Fibroblast of lung (primary cell): ENCODE data around the gene BET1. TPM values are rescaled to one million over a fixed set of nuclear protein-coding genes. Genes with fewer than 3 reads are reported as not detected.

Experiments used
- DNase-seq, 2 donors: peaks; one replicate each; pipeline versions ENCODE4 v3.0.0 to v3.0.0-alpha.2; 2010; ENCODE audit warnings: low read depth in 2 of 2
- H2AFZ ChIP-seq: 2 replicates; pipeline ENCODE4 v1.5.1; 2012; ENCODE audit warnings: low read length, control low read depth, inconsistent platforms
- H3K27ac ChIP-seq: 2 replicates; pipeline ENCODE4 v1.5.1; 2011; ENCODE audit warnings: low read length, control low read depth; ENCODE audit not compliant: insufficient read depth
- H3K27me3 ChIP-seq: 2 replicates; pipeline ENCODE4 v1.5.1; 2011; ENCODE audit warnings: mild to moderate bottlenecking, low read length; ENCODE audit not compliant: control insufficient read depth, insufficient read depth
- H3K36me3 ChIP-seq: 2 replicates; pipeline ENCODE4 v1.5.1; 2011; ENCODE audit warnings: low read length; ENCODE audit not compliant: control insufficient read depth, insufficient read depth
- H3K4me1 ChIP-seq: 2 replicates; pipeline ENCODE4 v1.5.1; 2011; ENCODE audit warnings: low read length; ENCODE audit not compliant: control insufficient read depth, insufficient read depth; ENCODE audit errors: extremely low read depth
- H3K4me2 ChIP-seq: 2 replicates; pipeline ENCODE4 v1.5.1; 2011; ENCODE audit warnings: low read length, control low read depth; ENCODE audit not compliant: insufficient read depth; ENCODE audit errors: extremely low read depth
- H3K4me3 ChIP-seq, 4 experiments: fragments of 200-600 bp in 1 of 4; sonication (generic) in 1 of 4; replicated peaks in 1 of 4; 2 replicates each; pipeline ENCODE4 v1.5.1; 2011 to 2016; ENCODE audit warnings: low read length in 4 of 4, low read depth in 3 of 4, mild to moderate bottlenecking in 3 of 4, control low read depth in 2 of 4, inconsistent platforms in 1 of 4, mixed read lengths in 1 of 4; ENCODE audit not compliant: insufficient read depth in 1 of 4; ENCODE audit errors: control extremely low read depth in 1 of 4
- H3K79me2 ChIP-seq: 2 replicates; pipeline ENCODE4 v1.5.1; 2012; ENCODE audit warnings: mild to moderate bottlenecking, low read length, inconsistent platforms; ENCODE audit not compliant: control insufficient read depth, insufficient read depth
- H3K9ac ChIP-seq: 2 replicates; pipeline ENCODE4 v1.5.1; 2011; ENCODE audit warnings: mild to moderate bottlenecking, low read length, control low read depth; ENCODE audit not compliant: insufficient read depth
- H3K9me3 ChIP-seq: 2 replicates; pipeline ENCODE4 v1.5.1; 2012; ENCODE audit warnings: low read depth, low read length; ENCODE audit not compliant: control insufficient read depth, insufficient read depth
- H4K20me1 ChIP-seq: 2 replicates; pipeline ENCODE4 v1.5.1; 2011; ENCODE audit warnings: low read length; ENCODE audit not compliant: control insufficient read depth, insufficient read depth; ENCODE audit errors: extremely low read depth
- EZH2 ChIP-seq: IDR thresholded peaks from 2 replicates; pipeline ENCODE4 v1.5.1; 2012; ENCODE audit warnings: low read length, control low read depth, mild to moderate bottlenecking; ENCODE audit errors: missing control alignments
- polyA plus RNA-seq, 2 donors: library from polyadenylated mRNA; depleted of rRNA in 1 of 2; stranded (reverse) in 1 of 2; unstranded in 1 of 2; fragments of >200 nt; gene quantifications; 2 replicates each; pipeline ENCODE4 v1.2.1, GENCODE V29; 2011 to 2012; ENCODE audit warnings: missing spikeins in 1 of 2
- total RNA-seq: library from RNA; depleted of rRNA; stranded (reverse); fragments of >200 nt; gene quantifications from 2 replicates; pipeline ENCODE4 v1.2.1, GENCODE V29; 2014
- TF ChIP-seq, protein P1 (sequence below), 2 donors: IDR thresholded peaks in 1 of 2; conservative IDR thresholded peaks in 1 of 2; 1 replicate in 1 of 2; 2 replicates in 1 of 2; pipeline ENCODE4 v1.5.1; 2011 to 2012; ENCODE audit warnings: low read length in 2 of 2, control low read depth in 1 of 2, inconsistent platforms in 1 of 2, low read depth in 1 of 2, mild to moderate bottlenecking in 1 of 2

Gene BET1
- total and polyA plus RNA-seq, 2 donors (not counting 1 experiment from before 2014, with no cell fraction given): 40.3 to 52.5 TPM

DNA sequence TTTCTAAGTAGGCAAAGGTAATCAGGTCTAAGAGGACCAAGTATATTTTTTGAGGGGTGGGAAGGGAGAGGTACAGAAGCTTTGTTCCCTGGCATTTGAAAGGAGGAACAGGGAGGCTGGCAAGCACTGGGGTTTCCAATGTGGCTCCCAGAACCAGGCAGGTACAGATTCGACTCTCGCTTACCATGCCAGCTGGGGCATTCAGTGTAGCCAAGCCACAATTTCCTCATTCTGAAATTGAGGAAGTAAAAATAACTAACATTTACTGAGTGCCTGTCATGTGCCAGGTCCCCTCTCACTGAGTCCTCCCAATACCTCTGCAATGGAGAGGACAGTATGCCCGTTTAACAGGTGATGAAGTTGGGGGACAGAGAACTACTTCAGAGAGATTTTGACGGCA is 45.9 kb upstream of the BET1 start:
- H3K9me3 ChIP-seq: no peaks in the 10 kb centered on the region
- no peaks in the 10 kb centered on the region for H3K79me2 ChIP-seq
- no peak overlapping the region for H3K4me2 ChIP-seq
- H2AFZ ChIP-seq: no peak overlapping the region
- H4K20me1 ChIP-seq: no peaks in the 10 kb centered on the region
- no peak overlapping the region for H3K4me3 ChIP-seq
- no peak overlapping the region for H3K9ac ChIP-seq
- H3K27ac ChIP-seq: no peak overlapping the region
- no peaks in the 10 kb centered on the region for H3K27me3 ChIP-seq
- peaks cover 6% of the 10 kb centered on the region for H3K4me1 ChIP-seq
- TF ChIP-seq, protein P1, sequence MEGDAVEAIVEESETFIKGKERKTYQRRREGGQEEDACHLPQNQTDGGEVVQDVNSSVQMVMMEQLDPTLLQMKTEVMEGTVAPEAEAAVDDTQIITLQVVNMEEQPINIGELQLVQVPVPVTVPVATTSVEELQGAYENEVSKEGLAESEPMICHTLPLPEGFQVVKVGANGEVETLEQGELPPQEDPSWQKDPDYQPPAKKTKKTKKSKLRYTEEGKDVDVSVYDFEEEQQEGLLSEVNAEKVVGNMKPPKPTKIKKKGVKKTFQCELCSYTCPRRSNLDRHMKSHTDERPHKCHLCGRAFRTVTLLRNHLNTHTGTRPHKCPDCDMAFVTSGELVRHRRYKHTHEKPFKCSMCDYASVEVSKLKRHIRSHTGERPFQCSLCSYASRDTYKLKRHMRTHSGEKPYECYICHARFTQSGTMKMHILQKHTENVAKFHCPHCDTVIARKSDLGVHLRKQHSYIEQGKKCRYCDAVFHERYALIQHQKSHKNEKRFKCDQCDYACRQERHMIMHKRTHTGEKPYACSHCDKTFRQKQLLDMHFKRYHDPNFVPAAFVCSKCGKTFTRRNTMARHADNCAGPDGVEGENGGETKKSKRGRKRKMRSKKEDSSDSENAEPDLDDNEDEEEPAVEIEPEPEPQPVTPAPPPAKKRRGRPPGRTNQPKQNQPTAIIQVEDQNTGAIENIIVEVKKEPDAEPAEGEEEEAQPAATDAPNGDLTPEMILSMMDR (conservative IDR thresholded peaks at IDR 0.05 in 1 of 2, IDR thresholded peaks at IDR 0.05 in 1 of 2; ENCODE audit: low read depth in 1 of 2, low read length in 2 of 2): no peak
- no peak for TF ChIP-seq EZH2
- no peaks in the 10 kb centered on the region for H3K36me3 ChIP-seq
- no peak for DNase-seq

DNA sequence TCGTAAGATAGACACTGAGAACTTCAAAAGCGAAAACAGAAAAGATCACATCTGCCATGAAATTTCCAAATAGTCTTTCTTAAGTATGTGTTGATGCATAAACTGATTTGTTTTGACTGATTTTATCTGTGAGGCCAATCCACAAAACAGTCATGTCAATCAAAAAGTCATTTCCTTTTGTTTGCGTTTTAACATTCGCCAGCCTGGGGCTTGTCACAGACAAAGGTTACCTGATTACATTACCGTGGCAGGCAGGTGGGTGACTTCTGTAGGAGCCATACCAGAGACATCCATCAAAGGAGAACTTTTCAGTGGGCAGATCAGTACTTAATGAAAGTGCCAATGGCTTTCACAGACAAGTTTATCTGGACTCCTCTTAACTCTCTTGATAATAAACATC is 45.5 kb upstream of the BET1 start:
- no peaks in the 10 kb centered on the region for H4K20me1 ChIP-seq
- peak overlapping the region; percentile 14 for H2AFZ ChIP-seq
- no peak overlapping the region for H3K4me3 ChIP-seq
- H3K4me2 ChIP-seq: peak overlapping the region; percentile 8
- H3K4me1 ChIP-seq: peaks cover 6% of the 10 kb centered on the region
- no peaks in the 10 kb centered on the region for H3K9me3 ChIP-seq
- DNase-seq: no peak
- no peak overlapping the region for H3K27ac ChIP-seq
- H3K36me3 ChIP-seq: no peaks in the 10 kb centered on the region
- TF ChIP-seq, protein P1 (conservative IDR thresholded peaks at IDR 0.05 in 1 of 2, IDR thresholded peaks at IDR 0.05 in 1 of 2; ENCODE audit: low read depth in 1 of 2, low read length in 2 of 2): no peak
- TF ChIP-seq EZH2: no peak
- H3K79me2 ChIP-seq: no peaks in the 10 kb centered on the region
- H3K9ac ChIP-seq: no peak overlapping the region
- no peaks in the 10 kb centered on the region for H3K27me3 ChIP-seq

DNA sequence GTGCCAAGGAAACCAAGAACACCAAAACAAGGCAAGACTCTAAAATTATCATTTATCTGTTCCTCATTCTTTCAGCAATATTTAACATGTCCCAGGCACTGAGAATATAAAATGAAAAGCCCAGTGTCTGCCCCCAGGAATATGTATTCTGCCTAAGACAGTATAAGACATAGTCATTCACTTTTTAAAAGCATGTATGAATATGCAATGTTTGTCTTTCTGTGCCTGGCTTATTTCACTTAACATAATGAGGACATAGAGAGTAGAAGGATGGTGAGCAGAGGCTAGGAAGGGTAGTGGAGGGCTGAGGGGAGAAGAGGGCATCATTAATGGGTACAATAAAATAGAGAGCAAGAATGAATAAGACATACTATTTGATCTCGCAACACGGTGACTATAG is 44.6 kb upstream of the BET1 start:
- Histone ChIP-seq H3K9me3 (no peaks in the 10 kb centered on the region), H3K4me1 (peaks cover 2% of the 10 kb centered on the region), H3K36me3 (no peaks in the 10 kb centered on the region), H3K9ac (no peak overlapping the region), H4K20me1 (no peaks in the 10 kb centered on the region), H2AFZ (no peak overlapping the region), H3K79me2 (no peaks in the 10 kb centered on the region), H3K27ac (no peak overlapping the region), H3K4me2 (no peak overlapping the region), H3K27me3 (no peaks in the 10 kb centered on the region), H3K4me3 (no peak overlapping the region)
- no peak for DNase-seq
- no peak for TF ChIP-seq EZH2
- TF ChIP-seq, protein P1 (conservative IDR thresholded peaks at IDR 0.05 in 1 of 2, IDR thresholded peaks at IDR 0.05 in 1 of 2; ENCODE audit: low read depth in 1 of 2, low read length in 2 of 2): no peak
